22Rv1 (cell line): ENCODE results near the gene LIPM.

Source experiments
- CTCF ChIP-seq: fragments of 450-650 bp; IDR thresholded peaks from 2 replicates; pipeline ENCODE4 v1.5.1; 2017; ENCODE audit warnings: mild to moderate bottlenecking
- ZFX ChIP-seq: fragments of 450-650 bp; IDR thresholded peaks from 2 replicates; pipeline ENCODE4 v1.6.1; 2017; ENCODE audit warnings: antibody characterized with exemption, borderline replicate concordance

GRCh38 chr10:88835910-88836221 lies 33.3 kb downstream of the LIPM start:
- peak; percentile 50 for TF ChIP-seq CTCF
- TF ChIP-seq ZFX, result no peak
